NCI-H2196 treated with DMSO at 0.1 percent for 48 hours (cell line): ENCODE results near the gene SYNDIG1L.
"Not testable (repeated sequence)": the region's sequence is repeated elsewhere in the genome, so short reads cannot be mapped to it uniquely, and the experiment has no call there.

Experiments
- DNase-seq: peaks from one replicate; lab custom pipeline; 2025; ENCODE audit not compliant: unreplicated experiment; lab: John Stamatoyannopoulos, UW

SYNDIG1L gene

GRCh38 chr14:74426202-74426582 is at the start of gene SYNDIG1L:
TSS of gene SYNDIG1L (minus strand) at chr14:74426210. CDS start at chr14:74409744, 16,466 bp downstream.
- DNase-seq, result no peak

DNA sequence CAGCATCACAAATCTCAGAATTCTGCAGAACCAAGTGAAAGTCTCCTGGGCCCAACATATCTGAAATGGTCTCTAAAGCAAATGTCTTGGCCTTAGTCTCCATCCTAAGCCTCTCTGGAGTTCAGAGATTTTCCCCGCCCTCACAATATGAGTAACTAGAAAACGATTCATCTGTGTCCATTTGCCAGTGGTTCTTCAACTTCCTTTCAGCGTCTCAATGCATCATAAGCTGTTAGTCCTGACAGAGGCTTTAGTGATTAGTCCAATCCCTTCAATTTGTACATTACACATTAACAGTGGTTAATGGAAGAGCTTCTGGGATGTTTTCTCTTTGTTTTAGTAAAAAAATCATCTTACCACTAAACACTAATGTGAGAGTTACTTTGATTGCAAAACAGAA is 49.7 kb upstream of the SYNDIG1L start:
- DNase-seq, result no peak

GRCh38 chr14:74474376-74474775 is 48.4 kb upstream of the SYNDIG1L start:
- DNase-seq, result no peak

- DNase-seq, result no peak
These were observed 46.6 kb upstream of the SYNDIG1L start for GRCh38 chr14:74472601-74473000.

DNA sequence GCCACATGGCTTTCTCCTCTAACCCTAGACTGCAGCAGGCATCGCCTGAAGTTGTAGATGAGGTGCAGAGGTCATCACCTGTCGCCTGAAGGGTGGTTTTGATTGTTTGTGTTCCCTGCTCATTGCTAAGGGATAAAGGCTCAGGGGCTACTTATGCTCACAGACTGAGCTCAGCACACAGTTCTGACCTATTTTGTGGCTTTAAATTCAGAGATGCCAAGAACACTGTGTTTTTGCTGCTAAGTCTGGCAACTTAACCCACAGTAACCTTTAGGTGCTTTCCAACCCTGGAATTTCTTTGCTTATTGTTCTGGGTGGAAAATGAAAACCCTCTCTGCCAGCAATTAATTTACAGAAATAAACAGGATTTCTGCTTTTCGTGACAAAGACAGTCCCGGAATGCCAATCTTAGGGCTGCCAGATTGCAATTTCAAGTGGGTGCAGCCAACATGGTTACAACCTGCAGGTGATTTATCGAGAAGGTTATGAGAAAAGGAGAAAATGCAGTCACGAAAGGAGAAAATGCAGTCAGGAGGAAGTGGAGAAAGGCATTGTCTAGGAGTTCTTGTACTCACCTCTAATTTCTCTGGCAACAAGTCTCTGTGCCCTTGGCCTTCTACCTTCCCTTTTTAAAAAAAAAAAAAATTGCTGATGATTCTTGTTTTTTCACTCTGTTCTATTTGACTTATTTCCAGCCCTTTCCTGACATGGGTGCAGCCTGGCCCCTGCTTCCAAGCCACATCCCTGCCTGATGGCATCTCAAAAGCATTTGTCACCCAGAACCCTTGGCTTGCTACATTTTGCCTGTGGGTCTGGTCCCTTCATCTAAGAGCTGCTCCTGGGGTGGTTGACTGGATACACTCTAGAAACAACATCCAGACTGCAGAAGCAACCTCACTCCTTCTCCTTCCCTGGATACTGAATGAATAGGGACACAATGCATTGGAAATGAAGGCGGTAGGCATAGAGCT is 43.8 kb upstream of the SYNDIG1L start:
- DNase-seq, result no peak

DNA sequence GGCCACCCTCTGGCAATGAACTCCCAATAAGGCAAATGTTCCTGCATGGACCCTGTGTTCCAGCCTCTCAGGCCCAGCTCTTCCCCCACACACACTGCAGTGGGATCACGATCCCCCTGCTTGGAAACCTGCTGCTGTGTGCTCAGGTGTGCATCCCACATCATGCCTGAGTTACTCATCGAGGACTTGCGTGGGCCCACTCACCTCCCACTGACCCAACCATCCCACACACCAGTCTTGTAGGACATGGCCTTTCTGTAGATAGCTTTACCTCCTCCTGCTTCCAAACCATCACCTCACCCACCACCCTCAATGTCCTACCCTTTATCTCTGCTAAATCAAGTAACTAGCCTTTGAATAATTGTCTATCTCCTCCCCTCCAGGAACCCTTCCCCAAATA is 42.5 kb upstream of the SYNDIG1L start:
- no peak for DNase-seq

DNA sequence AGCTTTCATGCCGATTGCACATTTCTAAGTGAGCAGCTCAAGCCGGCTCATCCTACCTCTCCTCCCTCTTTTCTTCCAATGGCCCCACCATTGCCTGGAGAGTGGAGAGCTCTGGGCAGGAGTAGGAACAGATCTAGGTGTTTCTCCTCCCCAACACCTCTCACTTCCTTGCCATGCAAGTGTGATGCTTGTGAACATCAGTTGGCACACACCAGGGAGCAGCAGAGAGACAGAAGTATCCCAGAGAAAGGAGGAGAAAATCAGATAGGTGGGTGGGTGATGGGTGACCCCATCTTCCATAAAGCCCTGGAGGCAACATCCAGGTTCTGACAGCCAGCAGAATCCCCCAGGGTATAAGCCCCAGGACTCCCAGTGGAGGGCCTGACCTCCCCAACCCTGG is 39.3 kb upstream of the SYNDIG1L start:
- no peak for DNase-seq

DNA sequence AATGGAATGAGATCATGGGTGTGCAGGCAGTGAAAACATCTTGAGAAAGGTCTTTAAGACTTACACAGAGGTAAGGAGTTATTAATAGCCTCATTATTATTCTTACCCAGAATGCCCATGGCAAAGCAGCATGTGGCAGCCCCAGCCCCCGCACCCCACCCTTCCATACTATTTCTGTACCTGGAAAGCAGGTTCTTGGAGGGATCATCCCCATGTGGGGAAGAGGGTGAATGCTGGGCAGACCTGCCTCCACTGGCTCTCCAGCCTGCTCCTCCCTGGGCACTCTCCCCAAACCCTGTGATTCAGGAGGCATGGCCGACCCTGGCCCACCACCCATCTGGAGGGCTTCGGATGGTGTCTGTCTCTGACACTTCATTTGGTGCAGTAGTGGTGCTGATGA is 38.8 kb upstream of the SYNDIG1L start:
- DNase-seq, result no peak

DNA sequence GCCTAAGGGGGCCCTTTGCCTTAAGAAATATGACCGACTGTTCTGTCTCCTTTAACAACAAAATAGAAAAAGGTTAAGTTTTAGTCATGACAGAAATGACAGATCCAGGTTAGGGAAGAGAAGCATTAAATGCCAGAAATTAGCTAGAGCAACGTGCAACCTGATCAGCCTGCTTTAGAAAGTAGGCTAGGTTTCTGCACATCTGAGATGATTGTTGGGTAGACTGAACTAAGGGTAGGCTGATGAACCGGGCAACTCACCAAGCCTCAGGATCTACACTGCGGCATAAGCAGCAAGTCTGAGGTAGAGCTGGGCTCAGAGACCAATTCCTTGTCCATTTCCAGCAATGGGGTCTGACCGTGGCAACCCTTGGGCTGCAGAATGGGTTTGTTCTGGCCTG is 37.7 kb upstream of the SYNDIG1L start:
- DNase-seq, result no peak

DNA sequence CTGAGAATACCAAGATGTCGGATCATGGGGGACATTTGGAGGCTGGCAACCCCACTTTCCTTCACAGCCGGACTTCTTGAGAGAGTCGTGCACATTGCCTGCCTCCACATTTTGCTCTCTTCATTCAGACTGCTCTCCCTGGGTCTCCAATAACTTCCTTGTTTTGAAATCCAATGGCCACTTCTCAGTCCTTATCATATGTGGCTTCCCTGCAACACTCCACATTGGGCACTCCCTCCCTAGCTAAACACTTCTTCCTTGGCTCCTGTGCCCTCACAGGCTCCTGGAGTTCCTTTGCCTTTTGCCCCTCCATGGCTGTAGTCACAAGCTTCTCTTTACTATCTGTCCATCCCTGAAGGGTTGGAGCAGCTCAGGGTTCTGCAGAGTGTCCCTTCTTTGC is 37.0 kb upstream of the SYNDIG1L start:
- no peak for DNase-seq

DNA sequence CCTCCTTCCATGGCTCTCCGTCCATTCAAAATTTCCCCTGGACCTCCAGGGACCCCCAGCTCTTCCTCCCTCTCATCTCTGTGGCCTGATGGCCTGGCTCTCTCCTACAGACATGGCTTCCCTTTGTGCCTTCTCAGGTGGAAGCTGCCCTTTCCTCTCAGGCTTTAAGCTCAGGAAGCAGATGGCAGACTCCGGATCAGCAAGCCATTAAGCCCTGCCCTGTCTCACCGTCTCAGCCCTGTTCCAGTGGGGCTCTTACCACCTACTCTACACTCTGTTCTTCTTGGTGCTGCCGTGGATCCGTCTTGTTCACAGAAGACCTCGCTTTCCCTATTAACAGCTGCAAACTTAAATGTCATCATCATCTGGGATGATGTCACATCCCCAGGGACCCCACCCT is 34.0 kb upstream of the SYNDIG1L start:
- no peak for DNase-seq

DNA sequence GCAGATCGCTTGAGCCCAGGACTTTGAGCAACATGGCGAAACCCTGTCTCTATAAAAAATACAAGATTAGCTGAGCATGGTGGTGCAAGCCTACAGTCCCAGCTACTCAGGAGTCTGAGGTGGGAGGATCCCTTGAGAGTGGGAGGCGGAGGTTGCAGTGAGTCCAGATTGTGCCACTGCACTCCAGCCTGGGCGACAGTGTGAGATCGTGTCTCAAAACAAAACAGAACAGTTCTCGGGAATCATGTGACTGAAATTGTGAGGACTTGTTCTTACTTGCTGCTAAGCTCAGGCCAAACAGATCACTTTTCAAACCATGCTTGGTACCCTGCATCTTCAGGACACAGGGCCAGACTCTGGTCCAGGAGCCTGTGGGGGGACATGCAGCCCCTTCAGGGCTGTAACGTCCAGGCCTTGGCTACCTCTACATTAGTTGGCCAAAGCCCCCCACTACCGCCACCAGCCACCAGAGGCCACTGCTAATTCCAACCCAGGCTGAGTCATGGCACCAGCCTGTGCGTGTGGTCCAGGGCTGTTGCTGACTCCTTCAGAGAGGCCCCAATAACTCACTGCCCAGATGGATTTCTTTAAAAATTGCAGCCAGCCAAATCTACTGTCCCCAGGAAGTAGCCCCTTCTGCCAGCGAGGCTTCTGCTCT is 33.4 kb upstream of the SYNDIG1L start:
- no peak for DNase-seq

- no peak for DNase-seq
These were observed 31.5 kb upstream of the SYNDIG1L start for GRCh38 chr14:74457565-74457895.

- DNase-seq, result no peak
These were observed 30.9 kb upstream of the SYNDIG1L start for GRCh38 chr14:74456684-74457564.

GRCh38 chr14:74454397-74454796 is 28.4 kb upstream of the SYNDIG1L start:
- DNase-seq, result not testable (repeated sequence)

DNA sequence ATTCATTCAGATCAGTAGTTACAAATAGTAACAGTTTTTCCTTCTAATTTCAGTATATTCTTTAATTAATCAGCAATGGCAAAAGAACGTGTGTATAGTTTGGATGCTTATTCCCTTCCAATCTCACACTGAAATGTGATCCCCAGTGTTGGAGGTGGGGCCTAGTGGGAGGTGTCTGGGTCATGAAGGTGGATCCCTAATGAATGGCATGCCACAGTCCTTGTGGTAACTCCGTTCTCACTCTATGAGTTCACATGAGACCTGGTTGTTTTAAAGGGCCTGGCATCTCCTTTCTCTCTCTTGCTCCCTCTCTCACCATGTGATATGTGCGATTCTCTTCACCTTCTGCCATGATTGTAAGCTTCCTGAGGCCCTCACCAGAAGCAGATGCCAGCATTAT is 18.9 kb upstream of the SYNDIG1L start:
- no peak for DNase-seq

GRCh38 chr14:74442757-74443156 is 16.7 kb upstream of the SYNDIG1L start:
- no peak for DNase-seq

DNA sequence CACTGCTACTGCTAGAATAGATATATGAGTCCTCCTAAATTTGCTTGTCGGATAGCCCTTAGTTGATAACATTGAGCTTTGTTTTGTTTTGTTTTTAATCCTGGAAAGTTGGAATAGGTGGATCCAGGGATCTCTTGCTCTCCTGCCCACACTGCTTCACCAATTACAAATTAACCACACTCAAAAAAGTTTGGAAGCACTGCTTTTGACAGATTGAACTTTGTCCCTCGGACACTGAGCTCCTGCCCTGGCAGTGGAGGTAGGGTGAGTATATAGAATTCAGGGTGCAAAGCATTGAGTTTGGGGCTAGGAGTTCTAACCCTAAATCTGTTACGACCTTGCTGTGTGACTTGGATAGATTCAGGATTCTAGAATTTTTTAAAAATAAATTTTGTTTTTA is 15.1 kb upstream of the SYNDIG1L start:
- no peak for DNase-seq

DNA sequence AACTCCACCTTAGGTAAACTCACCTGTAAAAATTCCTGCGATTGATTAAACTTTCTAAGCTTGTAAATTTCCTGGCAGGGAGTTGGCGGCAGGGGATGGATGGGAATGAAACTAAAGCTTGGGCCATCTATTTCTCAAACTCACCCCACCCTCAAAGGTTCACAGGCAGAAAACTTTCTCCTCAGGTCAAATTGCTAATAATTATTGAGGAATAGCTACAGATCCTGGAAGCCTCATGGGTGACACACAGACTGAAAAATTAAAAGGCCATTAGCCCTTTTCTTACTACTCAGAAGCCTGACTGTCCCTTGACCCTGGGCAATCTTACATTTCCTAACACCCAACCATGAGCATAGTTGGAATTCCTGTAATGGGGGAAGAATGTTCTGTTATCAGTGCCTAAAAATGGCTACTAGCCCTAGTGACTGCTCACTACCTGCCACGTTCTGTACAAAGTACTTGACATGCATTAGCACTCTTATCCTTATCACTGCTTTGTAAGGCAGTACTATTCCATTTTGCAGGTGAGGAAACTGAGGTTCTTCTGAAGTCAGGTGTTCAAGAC is 12.4 kb upstream of the SYNDIG1L start:
- DNase-seq, result no peak

DNA sequence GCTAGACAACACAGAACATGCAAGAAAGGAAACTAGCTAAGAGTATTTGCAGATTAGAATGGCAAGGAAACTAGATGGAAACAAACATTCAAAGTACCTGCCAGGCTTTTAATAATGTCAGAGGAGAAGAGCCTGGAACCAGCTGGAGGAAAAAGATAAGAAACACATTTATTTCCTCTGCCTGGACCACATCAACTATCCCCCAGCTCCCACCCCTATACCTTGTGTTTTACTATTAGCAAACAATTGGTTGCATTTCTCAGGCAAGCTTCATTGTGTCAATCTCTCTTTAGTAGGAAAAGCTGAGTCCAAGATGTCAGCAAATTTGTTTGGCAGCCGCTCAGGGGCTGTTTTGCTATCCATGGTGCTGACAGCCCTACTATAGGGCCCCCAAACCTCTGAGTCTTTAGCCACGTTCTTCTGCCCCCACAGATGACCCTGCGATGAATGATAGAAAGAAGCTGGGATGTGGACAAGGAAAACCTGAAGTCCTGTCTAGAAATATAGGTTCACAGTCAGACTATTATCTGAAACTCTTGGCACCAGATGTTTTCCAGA is 11.6 kb upstream of the SYNDIG1L start:
- no peak for DNase-seq

DNA sequence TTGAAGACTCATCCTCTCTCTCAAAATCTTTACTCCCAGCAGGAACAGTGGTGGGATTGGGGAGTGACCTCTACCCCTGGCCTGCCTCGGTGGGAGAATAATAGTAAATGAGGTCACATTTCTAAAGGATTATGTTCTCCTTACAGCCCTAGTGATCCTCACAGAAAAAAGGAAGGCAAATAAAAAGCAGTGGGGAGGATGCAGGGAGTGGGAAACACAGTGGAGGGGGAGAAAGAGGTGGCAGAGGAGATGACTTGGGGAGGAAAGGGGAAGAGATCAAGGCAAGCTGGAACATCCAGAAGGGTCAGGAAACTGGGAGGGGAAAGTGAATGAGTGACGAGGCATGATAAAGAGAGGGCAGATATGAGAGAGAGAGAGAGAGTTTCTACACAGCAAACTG is 8.3 kb upstream of the SYNDIG1L start:
- DNase-seq, result no peak
